GM23338 (cell line): Measurements from ENCODE around the gene ALMS1.

Experiments used
- EZH2 ChIP-seq: fragments of 200-600 bp; sonication (generic); IDR thresholded peaks from one replicate; pipeline ENCODE4 v1.8.0; 2017; ENCODE audit warnings: antibody characterized with exemption, mild to moderate bottlenecking, low read depth; ENCODE audit not compliant: unreplicated experiment
- NANOG ChIP-seq: IDR thresholded peaks from 2 replicates; pipeline ENCODE4 v1.6.1; 2016; ENCODE audit warnings: antibody characterized with exemption, borderline replicate concordance
- TF ChIP-seq, protein P1 (sequence below), 2 experiments: fragments of 200-600 bp in 1 of 2; sonication (generic) in 1 of 2; conservative IDR thresholded peaks; 2 replicates each; pipeline versions ENCODE4 v1.5.1 to v1.6.1; 2016 to 2017; ENCODE audit warnings: antibody characterized with exemption in 2 of 2, low read depth in 2 of 2, mild to moderate bottlenecking in 2 of 2, moderate library complexity in 1 of 2

DNA sequence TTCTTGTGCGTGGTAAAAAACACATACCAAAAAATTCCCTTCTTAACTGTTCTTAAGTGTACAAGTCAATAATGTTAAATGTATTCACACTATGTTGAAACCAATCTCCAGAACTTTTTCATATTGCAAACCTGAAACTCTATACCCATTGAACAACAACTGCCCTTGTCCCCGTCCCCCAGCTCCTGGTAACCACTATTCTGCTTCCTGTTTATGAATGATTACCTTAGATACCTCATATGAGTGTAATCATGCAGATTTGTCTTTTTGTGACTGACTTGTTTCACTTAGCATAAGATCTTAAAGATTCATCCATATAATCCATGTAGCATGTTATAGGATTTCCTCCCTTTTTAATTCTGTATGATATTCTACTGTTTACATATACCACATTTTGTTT, 196.7 kb downstream of the ALMS1 start:
- TF ChIP-seq, protein P1, sequence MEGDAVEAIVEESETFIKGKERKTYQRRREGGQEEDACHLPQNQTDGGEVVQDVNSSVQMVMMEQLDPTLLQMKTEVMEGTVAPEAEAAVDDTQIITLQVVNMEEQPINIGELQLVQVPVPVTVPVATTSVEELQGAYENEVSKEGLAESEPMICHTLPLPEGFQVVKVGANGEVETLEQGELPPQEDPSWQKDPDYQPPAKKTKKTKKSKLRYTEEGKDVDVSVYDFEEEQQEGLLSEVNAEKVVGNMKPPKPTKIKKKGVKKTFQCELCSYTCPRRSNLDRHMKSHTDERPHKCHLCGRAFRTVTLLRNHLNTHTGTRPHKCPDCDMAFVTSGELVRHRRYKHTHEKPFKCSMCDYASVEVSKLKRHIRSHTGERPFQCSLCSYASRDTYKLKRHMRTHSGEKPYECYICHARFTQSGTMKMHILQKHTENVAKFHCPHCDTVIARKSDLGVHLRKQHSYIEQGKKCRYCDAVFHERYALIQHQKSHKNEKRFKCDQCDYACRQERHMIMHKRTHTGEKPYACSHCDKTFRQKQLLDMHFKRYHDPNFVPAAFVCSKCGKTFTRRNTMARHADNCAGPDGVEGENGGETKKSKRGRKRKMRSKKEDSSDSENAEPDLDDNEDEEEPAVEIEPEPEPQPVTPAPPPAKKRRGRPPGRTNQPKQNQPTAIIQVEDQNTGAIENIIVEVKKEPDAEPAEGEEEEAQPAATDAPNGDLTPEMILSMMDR (conservative IDR thresholded peaks at IDR 0.05; ENCODE audit: low read depth in 2 of 2): no peak
- TF ChIP-seq NANOG (no peak), EZH2 (no peak)
